Chondrocyte (in vitro differentiated cells): Measurements from ENCODE around the gene GSAP. TPM values are rescaled to one million over a fixed set of nuclear protein-coding genes. Genes with fewer than 3 reads are reported as not detected.

Source experiments
- DNase-seq: peaks from one replicate; pipeline ENCODE4 v3.0.0; 2021; ENCODE audit warnings: mixed read lengths, low spot score
- H3K27ac Mint-ChIP-seq: one replicate; pipeline ENCODE4 v1.8.0; 2021; ENCODE audit warnings: mild to moderate bottlenecking, moderate library complexity, mixed read lengths; ENCODE audit not compliant: unreplicated experiment
- H3K27me3 Mint-ChIP-seq: 2 replicates; pipeline ENCODE4 v1.8.0; 2021; ENCODE audit warnings: low read depth, mixed read lengths
- H3K36me3 Mint-ChIP-seq: 2 replicates; pipeline ENCODE4 v1.8.0; 2021; ENCODE audit warnings: low read depth, mixed read lengths
- H3K4me1 Mint-ChIP-seq: 2 replicates; pipeline ENCODE4 v1.8.0; 2021; ENCODE audit warnings: low read depth, mild to moderate bottlenecking, mixed read lengths
- H3K4me3 Mint-ChIP-seq: one replicate; pipeline ENCODE4 v1.8.0; 2021; ENCODE audit warnings: mild to moderate bottlenecking, moderate library complexity, mixed read lengths; ENCODE audit not compliant: unreplicated experiment
- H3K9me3 Mint-ChIP-seq: 2 replicates; pipeline ENCODE4 v1.8.0; 2021; ENCODE audit warnings: low read depth, mixed read lengths
- total RNA-seq: library from RNA; stranded (reverse); gene quantifications from 3 replicates; pipeline ENCODE4 v1.2.1, GENCODE V29; 2021
- TF ChIP-seq, protein P1 (sequence below): fragments of 200-600 bp; sonication (generic); IDR thresholded peaks from 2 replicates; pipeline ENCODE4 v1.5.0; 2021; ENCODE audit warnings: antibody characterized with exemption, mild to moderate bottlenecking, moderate library complexity

The GSAP gene
- total RNA-seq, 1 donor from 2014 or later = 1.9 TPM

- no peak for DNase-seq
- no peaks in the 10 kb centered on the region for H3K9me3 Mint-ChIP-seq
- no peaks in the 10 kb centered on the region for H3K27me3 Mint-ChIP-seq
- TF ChIP-seq, protein P1, sequence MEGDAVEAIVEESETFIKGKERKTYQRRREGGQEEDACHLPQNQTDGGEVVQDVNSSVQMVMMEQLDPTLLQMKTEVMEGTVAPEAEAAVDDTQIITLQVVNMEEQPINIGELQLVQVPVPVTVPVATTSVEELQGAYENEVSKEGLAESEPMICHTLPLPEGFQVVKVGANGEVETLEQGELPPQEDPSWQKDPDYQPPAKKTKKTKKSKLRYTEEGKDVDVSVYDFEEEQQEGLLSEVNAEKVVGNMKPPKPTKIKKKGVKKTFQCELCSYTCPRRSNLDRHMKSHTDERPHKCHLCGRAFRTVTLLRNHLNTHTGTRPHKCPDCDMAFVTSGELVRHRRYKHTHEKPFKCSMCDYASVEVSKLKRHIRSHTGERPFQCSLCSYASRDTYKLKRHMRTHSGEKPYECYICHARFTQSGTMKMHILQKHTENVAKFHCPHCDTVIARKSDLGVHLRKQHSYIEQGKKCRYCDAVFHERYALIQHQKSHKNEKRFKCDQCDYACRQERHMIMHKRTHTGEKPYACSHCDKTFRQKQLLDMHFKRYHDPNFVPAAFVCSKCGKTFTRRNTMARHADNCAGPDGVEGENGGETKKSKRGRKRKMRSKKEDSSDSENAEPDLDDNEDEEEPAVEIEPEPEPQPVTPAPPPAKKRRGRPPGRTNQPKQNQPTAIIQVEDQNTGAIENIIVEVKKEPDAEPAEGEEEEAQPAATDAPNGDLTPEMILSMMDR = no peak
- no peak overlapping the region for H3K4me3 Mint-ChIP-seq
- H3K4me1 Mint-ChIP-seq = peaks cover 50% of the 10 kb centered on the region
- H3K27ac Mint-ChIP-seq = peak overlapping the region; percentile 8
- H3K36me3 Mint-ChIP-seq = no peaks in the 10 kb centered on the region
These were observed 88.8 kb downstream of the GSAP start for GRCh38 chr7:77327067-77327931.

- TF ChIP-seq, protein P1 = no peak
- Mint-ChIP-seq H3K27me3 (no peaks in the 10 kb centered on the region), H3K4me3 (no peak overlapping the region), H3K27ac (no peak overlapping the region), H3K4me1 (peaks cover 44% of the 10 kb centered on the region), H3K9me3 (no peaks in the 10 kb centered on the region), H3K36me3 (peaks cover 1% of the 10 kb centered on the region)
- DNase-seq = no peak
These were observed 90.0 kb downstream of the GSAP start for GRCh38 chr7:77326131-77326530.

GRCh38 chr7:77321300-77321699 lies 94.8 kb downstream of the GSAP start:
- TF ChIP-seq, protein P1 = no peak
- H3K9me3 Mint-ChIP-seq = peaks cover 5% of the 10 kb centered on the region
- H3K27ac Mint-ChIP-seq = no peak overlapping the region
- H3K27me3 Mint-ChIP-seq = no peaks in the 10 kb centered on the region
- H3K4me1 Mint-ChIP-seq = peaks cover 6% of the 10 kb centered on the region
- H3K36me3 Mint-ChIP-seq = peaks cover 1% of the 10 kb centered on the region
- DNase-seq = no peak
- no peak overlapping the region for H3K4me3 Mint-ChIP-seq

DNA sequence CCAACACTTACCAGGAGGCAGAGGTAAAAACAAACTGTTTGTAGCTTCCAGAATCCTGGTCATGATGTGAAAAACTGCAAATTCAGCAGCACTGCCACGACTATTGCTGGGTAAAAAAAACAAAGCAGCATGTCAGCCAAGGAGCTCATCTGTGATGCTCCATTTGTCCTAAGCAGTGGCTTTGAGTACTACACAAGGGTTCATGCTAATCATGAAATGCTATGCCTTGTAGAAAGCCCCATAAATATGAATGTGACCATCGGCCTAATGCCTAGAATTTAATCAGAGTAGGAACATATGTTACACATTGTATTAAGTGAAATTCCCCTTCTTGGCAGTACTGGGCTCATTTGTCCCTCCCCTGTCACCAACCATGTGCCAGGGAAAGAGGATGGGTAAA lies 95.4 kb downstream of the GSAP start:
- no peak for DNase-seq
- Mint-ChIP-seq H3K9me3 (peaks cover 5% of the 10 kb centered on the region), H3K36me3 (peaks cover 4% of the 10 kb centered on the region), H3K27me3 (no peaks in the 10 kb centered on the region), H3K4me1 (no peaks in the 10 kb centered on the region), H3K27ac (no peak overlapping the region), H3K4me3 (no peak overlapping the region)
- TF ChIP-seq, protein P1 = no peak

- no peak for DNase-seq
- Mint-ChIP-seq H3K4me1 (no peaks in the 10 kb centered on the region), H3K9me3 (peaks cover 5% of the 10 kb centered on the region), H3K27ac (no peak overlapping the region), H3K4me3 (no peak overlapping the region), H3K36me3 (peaks cover 4% of the 10 kb centered on the region), H3K27me3 (no peaks in the 10 kb centered on the region)
- TF ChIP-seq, protein P1 = no peak
These were observed 96.0 kb downstream of the GSAP start for GRCh38 chr7:77320137-77320536.
